HepG2 (cell line): ENCODE measurements around the gene CIB2. TPM values are rescaled to one million over a fixed set of nuclear protein-coding genes. Genes with fewer than 3 reads are reported as not detected.

Experiments
- HNRNPH1 ChIP-seq: fragments of 200-400 bp; formaldehyde crosslinking; optimal IDR thresholded peaks from 2 replicates; pipeline ENCODE3; 2017; ENCODE audit warnings: mild to moderate bottlenecking, low read depth, low read length
- HOXD1 ChIP-seq: sonication (generic); formaldehyde crosslinking; IDR thresholded peaks from 2 replicates; pipeline ENCODE4 v1.5.0; 2020; ENCODE audit warnings: missing genetic modification reagents
- MYC ChIP-seq: sonication (generic); formaldehyde crosslinking; IDR thresholded peaks from 2 replicates; pipeline ENCODE4 v1.9.0; 2021; ENCODE audit warnings: missing genetic modification reagents, borderline replicate concordance
- NAIF1 ChIP-seq: sonication (generic); formaldehyde crosslinking; IDR thresholded peaks from 2 replicates; pipeline ENCODE4 v1.5.0; 2020; ENCODE audit warnings: mild to moderate bottlenecking, missing genetic modification reagents, borderline replicate concordance
- NFIC ChIP-seq: IDR thresholded peaks from 2 replicates; pipeline ENCODE4 v1.6.1; 2012; ENCODE audit warnings: mild to moderate bottlenecking, low read length, inconsistent platforms
- NFYB ChIP-seq: sonication (generic); formaldehyde crosslinking; IDR thresholded peaks from 2 replicates; pipeline ENCODE4 v1.4.0; 2020; ENCODE audit warnings: missing genetic modification reagents
- PAWR ChIP-seq: sonication (generic); formaldehyde crosslinking; IDR thresholded peaks from 2 replicates; pipeline ENCODE4 v1.4.0; 2020; ENCODE audit warnings: missing genetic modification reagents, mild to moderate bottlenecking, borderline replicate concordance
- REXO4 ChIP-seq: sonication (generic); formaldehyde crosslinking; IDR thresholded peaks from 2 replicates; pipeline ENCODE4 v1.8.0; 2022; ENCODE audit warnings: missing genetic modification reagents, mild to moderate bottlenecking, borderline replicate concordance
- SMARCC2 ChIP-seq: fragments of 450-650 bp; IDR thresholded peaks from 2 replicates; pipeline ENCODE4 v1.6.1; 2017; ENCODE audit warnings: antibody characterized with exemption, mild to moderate bottlenecking
- SMARCE1 ChIP-seq: fragments of 450-650 bp; IDR thresholded peaks from 2 replicates; pipeline ENCODE4 v1.6.1; 2017; ENCODE audit warnings: borderline replicate concordance
- SRSF9 ChIP-seq: fragments of 200-400 bp; formaldehyde crosslinking; IDR thresholded peaks from 2 replicates; pipeline ENCODE4 v1.6.1; 2018; ENCODE audit warnings: borderline replicate concordance, mild to moderate bottlenecking, low read depth, low read length; ENCODE audit not compliant: insufficient read depth, poor library complexity, severe bottlenecking
- ZFP37 ChIP-seq: sonication (generic); formaldehyde crosslinking; IDR thresholded peaks from 2 replicates; pipeline ENCODE4 v1.4.0; 2020; ENCODE audit warnings: missing genetic modification reagents, borderline replicate concordance
- ZFP62 ChIP-seq: sonication (generic); formaldehyde crosslinking; IDR thresholded peaks from 2 replicates; pipeline ENCODE4 v1.4.0; 2020; ENCODE audit warnings: missing genetic modification reagents
- ZNF230 ChIP-seq: sonication (generic); formaldehyde crosslinking; IDR thresholded peaks from 2 replicates; pipeline ENCODE4 v1.4.0; 2020; ENCODE audit warnings: mild to moderate bottlenecking, missing genetic modification reagents
- ZNF253 ChIP-seq: sonication (generic); formaldehyde crosslinking; IDR thresholded peaks from 2 replicates; pipeline ENCODE4 v1.8.0; 2022; ENCODE audit warnings: mild to moderate bottlenecking, missing genetic modification reagents, borderline replicate concordance
- ZNF510 ChIP-seq: sonication (generic); formaldehyde crosslinking; IDR thresholded peaks from 2 replicates; pipeline ENCODE4 v1.4.0; 2020; ENCODE audit warnings: low read depth, mild to moderate bottlenecking, missing genetic modification reagents
- polyA plus RNA-seq, 8 experiments: library from polyadenylated mRNA; depleted of rRNA in 3 of 8; stranded (reverse) in 7 of 8; unstranded in 1 of 8; fragments of >200 nt; fragmentation: Illumina TruSeq in 4 of 8; extraction: Trizol in 4 of 8; gene quantifications; 2 replicates each; pipeline versions ENCODE4 v1.2.1 to v1.2.3, GENCODE V29; 2011 to 2016; ENCODE audit warnings: low read depth in 4 of 8, missing spikeins in 1 of 8, mixed read lengths in 1 of 8; ENCODE audit not compliant: insufficient read depth in 1 of 8
- total RNA-seq, 5 experiments: library from RNA; depleted of rRNA; stranded (reverse); fragments of >200 nt; fragmentation: Illumina TruSeq; extraction: Trizol; gene quantifications; 2 replicates each; pipeline ENCODE4 v1.2.3, GENCODE V29; 2016; ENCODE audit warnings: low read depth in 1 of 5
- TF ChIP-seq, protein P1 (sequence below): sonication (generic); formaldehyde crosslinking; IDR thresholded peaks from 2 replicates; pipeline ENCODE4 v1.4.0; 2020; ENCODE audit warnings: missing genetic modification reagents, borderline replicate concordance
- TF ChIP-seq, protein P2 (sequence below): sonication (generic); formaldehyde crosslinking; IDR thresholded peaks from 2 replicates; pipeline ENCODE4 v1.5.0; 2020; ENCODE audit warnings: mild to moderate bottlenecking, missing genetic modification reagents
- TF ChIP-seq, protein P3 (sequence below): sonication (generic); formaldehyde crosslinking; IDR thresholded peaks from 2 replicates; pipeline ENCODE4 v1.4.0; 2020; ENCODE audit warnings: missing genetic modification reagents, borderline replicate concordance

The CIB2 gene
- total and polyA plus RNA-seq, 2 of the 13 experiments (the other 11 are each of a cell fraction or from before 2014, with no cell fraction given) = 1.4 to 1.5 TPM

DNA sequence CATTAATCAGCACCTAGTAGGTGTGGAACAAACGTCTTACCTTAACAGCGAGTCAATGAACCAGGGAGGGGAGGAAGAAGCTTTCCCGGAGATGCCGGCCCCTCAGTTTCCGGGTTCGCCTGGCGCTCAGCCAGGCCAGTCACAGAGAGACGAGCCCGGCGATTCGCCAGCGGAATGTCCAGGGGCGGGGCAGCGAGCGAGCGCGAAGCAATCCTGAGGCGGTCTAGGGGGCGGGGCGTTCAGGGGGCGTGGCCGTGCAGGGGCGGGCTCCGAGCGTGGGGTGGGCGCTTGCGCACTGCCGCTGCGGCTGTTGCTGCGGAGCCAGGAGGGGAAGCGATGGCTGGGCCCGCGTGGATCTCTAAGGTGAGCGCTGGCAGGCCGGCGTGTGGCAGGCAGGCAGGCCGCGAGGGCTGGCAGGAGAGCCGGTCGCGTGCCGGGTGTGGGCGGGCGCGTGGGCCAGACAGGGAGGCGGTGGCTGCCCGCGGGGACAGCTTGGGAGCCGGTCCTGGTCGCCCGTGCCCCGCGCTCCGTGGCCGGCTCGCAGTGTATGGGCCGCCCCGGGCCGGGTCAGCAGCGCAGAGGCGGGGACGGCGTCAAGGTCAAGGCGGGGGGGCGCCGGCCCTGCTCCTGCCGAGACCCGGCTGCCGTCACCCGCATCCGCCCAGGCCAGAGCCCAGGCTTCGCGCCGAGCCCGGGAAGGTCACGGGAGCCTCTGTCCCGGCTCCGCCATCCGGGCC is 18.0 kb upstream of the CIB2 start, which contains the start of gene IDH3A (continued):
- no peak for TF ChIP-seq SRSF9
- no peak for TF ChIP-seq SMARCC2
- TF ChIP-seq SMARCE1 = no peak
- TF ChIP-seq ZNF253 (CRISPR knock-in tag) = no peak
- TF ChIP-seq, protein P1, sequence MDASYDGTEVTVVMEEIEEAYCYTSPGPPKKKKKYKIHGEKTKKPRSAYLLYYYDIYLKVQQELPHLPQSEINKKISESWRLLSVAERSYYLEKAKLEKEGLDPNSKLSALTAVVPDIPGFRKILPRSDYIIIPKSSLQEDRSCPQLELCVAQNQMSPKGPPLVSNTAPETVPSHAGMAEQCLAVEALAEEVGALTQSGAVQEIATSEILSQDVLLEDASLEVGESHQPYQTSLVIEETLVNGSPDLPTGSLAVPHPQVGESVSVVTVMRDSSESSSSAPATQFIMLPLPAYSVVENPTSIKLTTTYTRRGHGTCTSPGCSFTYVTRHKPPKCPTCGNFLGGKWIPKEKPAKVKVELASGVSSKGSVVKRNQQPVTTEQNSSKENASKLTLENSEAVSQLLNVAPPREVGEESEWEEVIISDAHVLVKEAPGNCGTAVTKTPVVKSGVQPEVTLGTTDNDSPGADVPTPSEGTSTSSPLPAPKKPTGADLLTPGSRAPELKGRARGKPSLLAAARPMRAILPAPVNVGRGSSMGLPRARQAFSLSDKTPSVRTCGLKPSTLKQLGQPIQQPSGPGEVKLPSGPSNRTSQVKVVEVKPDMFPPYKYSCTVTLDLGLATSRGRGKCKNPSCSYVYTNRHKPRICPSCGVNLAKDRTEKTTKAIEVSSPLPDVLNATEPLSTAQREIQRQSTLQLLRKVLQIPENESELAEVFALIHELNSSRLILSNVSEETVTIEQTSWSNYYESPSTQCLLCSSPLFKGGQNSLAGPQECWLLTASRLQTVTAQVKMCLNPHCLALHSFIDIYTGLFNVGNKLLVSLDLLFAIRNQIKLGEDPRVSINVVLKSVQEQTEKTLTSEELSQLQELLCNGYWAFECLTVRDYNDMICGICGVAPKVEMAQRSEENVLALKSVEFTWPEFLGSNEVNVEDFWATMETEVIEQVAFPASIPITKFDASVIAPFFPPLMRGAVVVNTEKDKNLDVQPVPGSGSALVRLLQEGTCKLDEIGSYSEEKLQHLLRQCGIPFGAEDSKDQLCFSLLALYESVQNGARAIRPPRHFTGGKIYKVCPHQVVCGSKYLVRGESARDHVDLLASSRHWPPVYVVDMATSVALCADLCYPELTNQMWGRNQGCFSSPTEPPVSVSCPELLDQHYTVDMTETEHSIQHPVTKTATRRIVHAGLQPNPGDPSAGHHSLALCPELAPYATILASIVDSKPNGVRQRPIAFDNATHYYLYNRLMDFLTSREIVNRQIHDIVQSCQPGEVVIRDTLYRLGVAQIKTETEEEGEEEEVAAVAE = 0 out of 2 replicates have a peak, but pooled peaks have one; percentile 32
- peak; percentile 76 for TF ChIP-seq MYC (CRISPR knock-in tag)
- TF ChIP-seq NFIC = peak; percentile 37; the same call in 1 of the 2 replicates
- no peak for TF ChIP-seq PAWR (CRISPR knock-in tag)
- TF ChIP-seq, protein P2, sequence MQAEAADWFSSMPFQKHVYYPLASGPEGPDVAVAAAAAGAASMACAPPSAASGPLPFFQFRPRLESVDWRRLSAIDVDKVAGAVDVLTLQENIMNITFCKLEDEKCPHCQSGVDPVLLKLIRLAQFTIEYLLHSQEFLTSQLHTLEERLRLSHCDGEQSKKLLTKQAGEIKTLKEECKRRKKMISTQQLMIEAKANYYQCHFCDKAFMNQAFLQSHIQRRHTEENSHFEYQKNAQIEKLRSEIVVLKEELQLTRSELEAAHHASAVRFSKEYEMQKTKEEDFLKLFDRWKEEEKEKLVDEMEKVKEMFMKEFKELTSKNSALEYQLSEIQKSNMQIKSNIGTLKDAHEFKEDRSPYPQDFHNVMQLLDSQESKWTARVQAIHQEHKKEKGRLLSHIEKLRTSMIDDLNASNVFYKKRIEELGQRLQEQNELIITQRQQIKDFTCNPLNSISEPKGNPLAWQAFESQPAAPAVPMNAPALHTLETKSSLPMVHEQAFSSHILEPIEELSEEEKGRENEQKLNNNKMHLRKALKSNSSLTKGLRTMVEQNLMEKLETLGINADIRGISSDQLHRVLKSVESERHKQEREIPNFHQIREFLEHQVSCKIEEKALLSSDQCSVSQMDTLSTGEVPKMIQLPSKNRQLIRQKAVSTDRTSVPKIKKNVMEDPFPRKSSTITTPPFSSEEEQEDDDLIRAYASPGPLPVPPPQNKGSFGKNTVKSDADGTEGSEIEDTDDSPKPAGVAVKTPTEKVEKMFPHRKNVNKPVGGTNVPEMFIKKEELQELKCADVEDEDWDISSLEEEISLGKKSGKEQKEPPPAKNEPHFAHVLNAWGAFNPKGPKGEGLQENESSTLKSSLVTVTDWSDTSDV (CRISPR knock-in tag) = no peak
- no peak for TF ChIP-seq REXO4 (CRISPR knock-in tag)
- no peak for TF ChIP-seq ZNF510 (CRISPR knock-in tag)
- no peak for TF ChIP-seq NAIF1 (CRISPR knock-in tag)
- no peak for TF ChIP-seq ZFP37 (CRISPR knock-in tag)
- TF ChIP-seq NFYB (CRISPR knock-in tag) = peak; percentile 76
- 0 out of 2 replicates have a peak, but pooled peaks have one; percentile 28 for TF ChIP-seq ZNF230 (CRISPR knock-in tag)
- no peak for TF ChIP-seq ZFP62 (CRISPR knock-in tag)
- TF ChIP-seq HOXD1 (CRISPR knock-in tag) = no peak
- no peak for TF ChIP-seq HNRNPH1
- TF ChIP-seq, protein P3, sequence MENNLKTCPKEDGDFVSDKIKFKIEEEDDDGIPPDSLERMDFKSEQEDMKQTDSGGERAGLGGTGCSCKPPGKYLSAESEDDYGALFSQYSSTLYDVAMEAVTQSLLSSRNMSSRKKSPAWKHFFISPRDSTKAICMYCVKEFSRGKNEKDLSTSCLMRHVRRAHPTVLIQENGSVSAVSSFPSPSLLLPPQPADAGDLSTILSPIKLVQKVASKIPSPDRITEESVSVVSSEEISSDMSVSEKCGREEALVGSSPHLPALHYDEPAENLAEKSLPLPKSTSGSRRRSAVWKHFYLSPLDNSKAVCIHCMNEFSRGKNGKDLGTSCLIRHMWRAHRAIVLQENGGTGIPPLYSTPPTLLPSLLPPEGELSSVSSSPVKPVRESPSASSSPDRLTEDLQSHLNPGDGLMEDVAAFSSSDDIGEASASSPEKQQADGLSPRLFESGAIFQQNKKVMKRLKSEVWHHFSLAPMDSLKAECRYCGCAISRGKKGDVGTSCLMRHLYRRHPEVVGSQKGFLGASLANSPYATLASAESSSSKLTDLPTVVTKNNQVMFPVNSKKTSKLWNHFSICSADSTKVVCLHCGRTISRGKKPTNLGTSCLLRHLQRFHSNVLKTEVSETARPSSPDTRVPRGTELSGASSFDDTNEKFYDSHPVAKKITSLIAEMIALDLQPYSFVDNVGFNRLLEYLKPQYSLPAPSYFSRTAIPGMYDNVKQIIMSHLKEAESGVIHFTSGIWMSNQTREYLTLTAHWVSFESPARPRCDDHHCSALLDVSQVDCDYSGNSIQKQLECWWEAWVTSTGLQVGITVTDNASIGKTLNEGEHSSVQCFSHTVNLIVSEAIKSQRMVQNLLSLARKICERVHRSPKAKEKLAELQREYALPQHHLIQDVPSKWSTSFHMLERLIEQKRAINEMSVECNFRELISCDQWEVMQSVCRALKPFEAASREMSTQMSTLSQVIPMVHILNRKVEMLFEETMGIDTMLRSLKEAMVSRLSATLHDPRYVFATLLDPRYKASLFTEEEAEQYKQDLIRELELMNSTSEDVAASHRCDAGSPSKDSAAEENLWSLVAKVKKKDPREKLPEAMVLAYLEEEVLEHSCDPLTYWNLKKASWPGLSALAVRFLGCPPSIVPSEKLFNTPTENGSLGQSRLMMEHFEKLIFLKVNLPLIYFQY (CRISPR knock-in tag) = peak; percentile 51; the same call in 1 of the 2 replicates
